Stomach (tissue), 19 donors: Measurements from ENCODE around the gene KLK7. TPM values are rescaled to one million over a fixed set of nuclear protein-coding genes. Genes with fewer than 3 reads are reported as not detected.

Experiments used
- DNase-seq, 2 donors: peaks; one replicate each; pipeline versions ENCODE4 v3.0.0 to v3.0.0-alpha.2; 2013 to 2019
- H3K27ac ChIP-seq, 5 donors: fragments of 200-600 bp in 4 of 5; sonication (generic) in 4 of 5; one replicate each; pipeline ENCODE4 v1.5.1; 2013 to 2019; ENCODE audit warnings: mild to moderate bottlenecking in 1 of 5, moderate library complexity in 1 of 5
- H3K27me3 ChIP-seq, 3 donors: fragments of 200-600 bp; sonication (generic); one replicate each; pipeline ENCODE4 v1.5.1; 2017 to 2019; ENCODE audit warnings: mixed run types in 1 of 3
- H3K36me3 ChIP-seq, 4 donors: fragments of 200-600 bp; sonication (generic); 1 replicate in 3 of 4; 2 replicates in 1 of 4; pipeline ENCODE4 v1.5.1; 2016 to 2019
- H3K4me1 ChIP-seq, 4 donors: fragments of 200-600 bp; sonication (generic); one replicate each; pipeline ENCODE4 v1.5.1; 2016 to 2019
- H3K4me3 ChIP-seq, 4 donors: fragments of 200-600 bp; sonication (generic) in 3 of 4; one replicate each; pipeline ENCODE4 v1.5.1; 2016 to 2019; ENCODE audit warnings: mild to moderate bottlenecking in 1 of 4
- H3K9me3 ChIP-seq, 4 donors: fragments of 200-600 bp; sonication (generic); one replicate each; pipeline ENCODE4 v1.5.1; 2016 to 2019
- EP300 ChIP-seq: sonication (generic); formaldehyde crosslinking; IDR thresholded peaks from one replicate; pipeline ENCODE4 v1.6.1; 2017; ENCODE audit warnings: antibody characterized with exemption
- POLR2A ChIP-seq, 4 donors: fragments of 450-650 bp; IDR thresholded peaks; one replicate each; pipeline ENCODE4 v1.6.1; 2016; ENCODE audit warnings: antibody characterized with exemption in 4 of 4, control low read depth in 2 of 4, mild to moderate bottlenecking in 1 of 4, moderate library complexity in 1 of 4
- POLR2AphosphoS5 ChIP-seq, 3 donors: sonication (generic); formaldehyde crosslinking; IDR thresholded peaks; one replicate each; pipeline ENCODE4 v1.6.1; 2016; ENCODE audit warnings: antibody characterized with exemption in 3 of 3
- WGBS, 5 donors: extraction: QIAGEN DNeasy Blood & Tissue Kit in 3 of 5; methylation state at CpG; one replicate each; pipeline versions ENCODE4 v1.1.5 to v1.1.7; 2013 to 2018; 5-methylcytosine and 5-hydroxymethylcytosine counted together
- intact Hi-C: fragments of 100-400 bp; cut with DNase I; formaldehyde crosslinking; loops from one replicate; pipeline ENCODE4 v1.15.1; 2023; ENCODE audit warnings: low total_unique reads
- long read RNA-seq, 10 donors: transcript quantifications; one replicate each; lab custom pipeline, GENCODE V29; 2026
- polyA plus RNA-seq, 3 donors: library from polyadenylated mRNA; stranded (reverse); fragments of 200-250 nt; gene quantifications; one replicate each; pipeline ENCODE4 v1.2.3, GENCODE V29; 2013
- total RNA-seq, 5 donors: library from RNA; depleted of rRNA; stranded (reverse); fragments of >200 nt; gene quantifications; one replicate each; pipeline versions ENCODE4 v1.1.0 to v1.2.3, GENCODE V29; 2014 to 2016
- TF ChIP-seq, protein P1 (sequence below), 7 experiments: fragments of 450-650 bp in 4 of 7; fragments of 200-600 bp in 3 of 7; sonication (generic) in 3 of 7; IDR thresholded peaks; one replicate each; pipeline ENCODE4 v1.5.1; 2016 to 2019; ENCODE audit warnings: antibody characterized with exemption in 7 of 7, control low read depth in 2 of 7, mild to moderate bottlenecking in 1 of 7
- donor health status: healthy with polysubstance abuse.
- donor health status: Bipolar disorder and iron deficiency.
- donor health status: healthy.

Gene KLK7
- total RNA-seq (not detected), polyA plus RNA-seq (1 to 10 TPM in 1 of 3 donors, not detected in 2; 7.8 TPM)
- long read RNA-seq, donor 1, result 0 reads
- long read RNA-seq, donor 2, result 0 reads
- long read RNA-seq, donor 3, result 0 reads
- long read RNA-seq, donor 4, partial matches to known transcripts, result 0 of 1 reads
- long read RNA-seq, donor 4, other reads (novel, unspliced or antisense), result 0 of 1 reads
- long read RNA-seq, donor 5, partial matches to known transcripts, result 0 of 1 reads
- long read RNA-seq, donor 5, other reads (novel, unspliced or antisense), result 0 of 1 reads
- long read RNA-seq, donor 6, result 0 reads
- long read RNA-seq, donor 7, result 0 reads
- long read RNA-seq, donor 8, result 0 reads
- long read RNA-seq, donor 9, result 0 reads
- long read RNA-seq, donor 10, result 0 reads

DNA sequence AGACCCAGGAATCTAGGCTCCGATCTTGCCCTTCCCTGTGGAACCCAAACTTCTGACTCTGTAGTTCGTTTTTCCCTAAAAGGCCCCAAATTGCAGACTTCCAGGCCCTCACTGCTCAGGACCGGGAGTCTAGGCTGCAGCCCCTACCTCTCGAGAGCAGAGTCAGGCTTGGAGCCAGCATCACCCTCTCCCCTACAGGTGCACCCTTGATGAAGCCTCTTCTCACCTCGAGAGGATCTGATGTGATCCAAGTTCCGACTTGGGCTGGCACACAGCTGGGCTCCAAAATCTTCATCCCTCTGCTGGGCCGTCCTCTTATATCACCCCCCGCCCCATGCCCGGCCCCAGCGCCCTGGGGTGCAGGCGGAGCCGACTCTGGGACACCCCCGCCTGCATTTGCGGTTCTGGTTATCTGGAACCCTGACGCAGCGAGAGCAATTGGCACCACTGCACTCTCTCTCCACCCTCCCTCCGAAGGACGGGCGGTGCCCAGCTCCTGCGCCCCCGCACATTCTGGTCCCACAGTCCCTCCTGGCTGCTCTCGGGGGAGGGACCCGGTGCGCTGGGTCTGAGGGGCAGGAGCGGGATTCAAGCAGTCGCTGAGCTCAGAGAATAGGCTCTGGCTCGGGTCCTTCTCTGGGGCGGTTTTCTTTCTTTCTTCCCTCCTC is at the start of gene KLK7:
Gene KLK7 (minus strand): TSS at position 293 of the 668 bp plus-strand sequence. CDS start 1,518 bp downstream, outside the sequence.
- no peak within 1 kb of the TSS for H3K27ac ChIP-seq

DNA sequence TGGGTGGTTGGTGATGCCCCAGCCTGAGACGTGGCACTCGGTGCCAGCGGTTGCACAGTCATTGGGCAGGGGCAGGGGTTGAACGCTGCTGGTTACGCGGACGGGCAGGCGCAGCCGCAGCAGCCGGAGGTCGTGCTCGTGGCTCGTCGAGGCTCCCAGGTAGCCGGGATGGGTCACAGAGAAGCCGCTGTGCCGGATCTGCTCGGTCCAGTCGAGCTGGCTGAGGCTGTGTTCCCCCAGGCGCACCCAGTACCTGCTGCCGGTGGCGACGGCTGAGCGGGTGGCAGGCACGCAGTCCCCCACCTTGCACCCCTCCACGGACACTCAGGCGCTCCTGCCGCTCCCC is 48.1 kb upstream of the KLK7 start:
- TF ChIP-seq POLR2AphosphoS5 (IDR thresholded peaks at IDR 0.05) (no peak), POLR2A (IDR thresholded peaks at IDR 0.05) (no peak), EP300 (no peak)
- TF ChIP-seq, protein P1, sequence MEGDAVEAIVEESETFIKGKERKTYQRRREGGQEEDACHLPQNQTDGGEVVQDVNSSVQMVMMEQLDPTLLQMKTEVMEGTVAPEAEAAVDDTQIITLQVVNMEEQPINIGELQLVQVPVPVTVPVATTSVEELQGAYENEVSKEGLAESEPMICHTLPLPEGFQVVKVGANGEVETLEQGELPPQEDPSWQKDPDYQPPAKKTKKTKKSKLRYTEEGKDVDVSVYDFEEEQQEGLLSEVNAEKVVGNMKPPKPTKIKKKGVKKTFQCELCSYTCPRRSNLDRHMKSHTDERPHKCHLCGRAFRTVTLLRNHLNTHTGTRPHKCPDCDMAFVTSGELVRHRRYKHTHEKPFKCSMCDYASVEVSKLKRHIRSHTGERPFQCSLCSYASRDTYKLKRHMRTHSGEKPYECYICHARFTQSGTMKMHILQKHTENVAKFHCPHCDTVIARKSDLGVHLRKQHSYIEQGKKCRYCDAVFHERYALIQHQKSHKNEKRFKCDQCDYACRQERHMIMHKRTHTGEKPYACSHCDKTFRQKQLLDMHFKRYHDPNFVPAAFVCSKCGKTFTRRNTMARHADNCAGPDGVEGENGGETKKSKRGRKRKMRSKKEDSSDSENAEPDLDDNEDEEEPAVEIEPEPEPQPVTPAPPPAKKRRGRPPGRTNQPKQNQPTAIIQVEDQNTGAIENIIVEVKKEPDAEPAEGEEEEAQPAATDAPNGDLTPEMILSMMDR (IDR thresholded peaks at IDR 0.05), result no peak
- 89 to 94% (median 92%) methylated on average over 19 to 28 of the region's 28 CpGs for WGBS, 5 donors
- H3K27me3 ChIP-seq, result peaks cover 0 to 56% (median 0%) of the 10 kb centered on the region in 3 donors
- H3K4me3 ChIP-seq, result no peak overlapping the region
- DNase-seq, result no peak
- intact Hi-C loops, result no loop called here
- peaks cover 0 to 11% (median 2%) of the 10 kb centered on the region in 4 donors for H3K4me1 ChIP-seq
- no peak overlapping the region for H3K27ac ChIP-seq
- no peaks in the 10 kb centered on the region for H3K36me3 ChIP-seq
- no peaks in the 10 kb centered on the region for H3K9me3 ChIP-seq

More for the DNA sequence above, at the start of gene KLK7:
- Histone ChIP-seq H3K27me3 (peaks cover 0 to 86% (median 21%) of the 10 kb centered on the region in 3 donors), H3K36me3 (no peaks in the 10 kb centered on the region), H3K9me3 (no peaks in the 10 kb centered on the region), H3K4me1 (no peaks in the 10 kb centered on the region), H3K4me3 (no peak within 1 kb of the TSS)
- WGBS, 5 donors, result 10 to 23% (median 15%) methylated on average over 20 to 28 of the region's 28 CpGs
- DNase-seq, result no peak
- TF ChIP-seq EP300 (no peak), POLR2A (IDR thresholded peaks at IDR 0.05) (no peak), POLR2AphosphoS5 (IDR thresholded peaks at IDR 0.05) (no peak)
- TF ChIP-seq, protein P1 (IDR thresholded peaks at IDR 0.05), result no peak
- intact Hi-C loops, result no loop called here

DNA sequence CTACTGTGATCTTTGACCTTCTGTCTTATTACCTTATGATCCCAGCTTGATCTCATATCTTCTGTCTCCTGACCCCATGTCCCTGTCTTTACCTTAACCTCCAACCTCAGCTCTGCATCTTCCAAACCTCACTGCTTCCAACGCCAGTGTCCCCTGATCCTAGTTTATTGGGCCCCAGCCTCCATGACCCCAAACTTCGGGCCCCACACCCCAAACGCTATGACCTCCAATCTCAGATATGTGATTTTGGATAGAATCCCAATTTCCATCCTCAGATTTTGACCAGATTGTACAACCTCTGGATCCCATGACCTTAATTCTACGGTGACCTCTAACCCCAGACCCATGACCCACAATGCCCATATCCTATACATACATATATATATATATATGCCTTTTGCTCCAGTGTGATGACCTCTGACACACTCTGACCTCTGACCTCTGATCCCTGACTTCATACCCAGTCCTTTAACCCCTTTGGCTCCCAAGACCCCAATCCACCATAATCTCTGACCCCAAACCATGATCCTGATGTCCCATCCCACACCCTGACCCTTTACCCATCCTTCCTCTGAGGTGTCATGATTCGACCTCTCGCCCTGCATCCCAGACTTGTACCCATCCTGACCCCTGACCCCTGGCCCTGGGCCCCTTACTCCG is 47.6 kb upstream of the KLK7 start:
- intact Hi-C loops, result no loop called here
- no peak for DNase-seq
- TF ChIP-seq, protein P1 (IDR thresholded peaks at IDR 0.05), result no peak
- no peak for TF ChIP-seq POLR2AphosphoS5 (IDR thresholded peaks at IDR 0.05)
- no peak for TF ChIP-seq EP300
- TF ChIP-seq POLR2A (IDR thresholded peaks at IDR 0.05), result no peak
- no peaks in the 10 kb centered on the region for H3K36me3 ChIP-seq
- 82 to 93% (median 88%) methylated on average over 6 to 7 of the region's 7 CpGs for WGBS, 5 donors
- H3K27me3 ChIP-seq, result peaks cover 0 to 60% (median 0%) of the 10 kb centered on the region in 3 donors
- no peaks in the 10 kb centered on the region for H3K9me3 ChIP-seq
- H3K27ac ChIP-seq, result no peak overlapping the region
- H3K4me1 ChIP-seq, result peaks cover 0 to 11% (median 2%) of the 10 kb centered on the region in 4 donors
- H3K4me3 ChIP-seq, result no peak overlapping the region

DNA sequence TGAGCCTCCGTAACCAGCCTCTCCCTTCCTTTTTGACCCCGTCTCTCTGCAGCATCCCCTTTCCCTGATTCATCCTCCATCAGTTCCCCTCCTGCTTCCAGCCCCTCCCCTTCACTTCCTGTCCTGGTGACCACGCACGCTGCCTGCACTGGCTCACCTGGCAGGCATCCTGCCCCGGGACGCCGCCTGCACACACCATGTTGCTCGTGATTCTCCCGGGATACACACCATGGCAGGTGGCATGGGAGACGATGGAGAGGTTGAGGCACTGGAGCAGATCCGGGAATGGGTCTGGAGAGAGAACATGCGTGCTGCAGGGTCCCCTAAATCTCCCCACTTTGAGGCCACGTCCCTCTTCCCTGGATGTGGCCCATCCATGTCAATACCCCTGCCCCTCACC is 46.9 kb upstream of the KLK7 start:
- no peaks in the 10 kb centered on the region for H3K36me3 ChIP-seq
- peaks cover 0 to 15% (median 2%) of the 10 kb centered on the region in 4 donors for H3K4me1 ChIP-seq
- no peak for DNase-seq
- no peak overlapping the region for H3K27ac ChIP-seq
- 80 to 86% (median 80%) methylated on average over 13 of the region's 13 CpGs for WGBS, 5 donors
- intact Hi-C loops, result no loop called here
- TF ChIP-seq EP300 (no peak), POLR2AphosphoS5 (IDR thresholded peaks at IDR 0.05) (no peak), POLR2A (IDR thresholded peaks at IDR 0.05) (no peak)
- TF ChIP-seq, protein P1 (IDR thresholded peaks at IDR 0.05), result no peak
- no peaks in the 10 kb centered on the region for H3K9me3 ChIP-seq
- H3K27me3 ChIP-seq, result peaks cover 0 to 67% (median 0%) of the 10 kb centered on the region in 3 donors
- no peak overlapping the region for H3K4me3 ChIP-seq
